Vagina (tissue), 2 donors: ENCODE results near the gene CCNK. TPM values are rescaled to one million over a fixed set of nuclear protein-coding genes. Genes with fewer than 3 reads are reported as not detected.

Experiments
- DNase-seq, 2 donors: peaks; one replicate each; pipeline ENCODE4 v3.0.0-alpha.2; 2017; ENCODE audit errors: extremely low spot score in 2 of 2
- H3K27ac ChIP-seq: fragments of 200-600 bp; sonication (generic); one replicate; pipeline ENCODE4 v1.5.1; 2019
- H3K27me3 ChIP-seq: fragments of 200-600 bp; sonication (generic); one replicate; pipeline ENCODE4 v1.5.1; 2019
- H3K36me3 ChIP-seq, 2 donors: fragments of 200-600 bp; sonication (generic); one replicate each; pipeline ENCODE4 v1.5.1; 2017 to 2019
- H3K4me1 ChIP-seq: fragments of 200-600 bp; sonication (generic); one replicate; pipeline ENCODE4 v1.5.1; 2019
- H3K4me3 ChIP-seq, 2 donors: fragments of 200-600 bp; sonication (generic); 1 replicate in 1 of 2; 2 replicates in 1 of 2; pipeline ENCODE4 v1.5.1; 2016 to 2019
- H3K9me3 ChIP-seq: fragments of 200-600 bp; sonication (generic); one replicate; pipeline ENCODE4 v1.5.1; 2019
- CTCF ChIP-seq, 3 experiments: fragments of 450-650 bp in 2 of 3; fragments of 200-600 bp in 1 of 3; sonication (generic) in 1 of 3; IDR thresholded peaks; one replicate each; pipeline ENCODE4 v1.5.1; 2017 to 2019; ENCODE audit warnings: antibody characterized with exemption in 3 of 3, mild to moderate bottlenecking in 2 of 3, moderate library complexity in 2 of 3
- POLR2A ChIP-seq, 2 donors: fragments of 450-650 bp; IDR thresholded peaks; one replicate each; pipeline ENCODE4 v1.6.1; 2017; ENCODE audit warnings: antibody characterized with exemption in 2 of 2, mild to moderate bottlenecking in 2 of 2, moderate library complexity in 2 of 2
- POLR2AphosphoS5 ChIP-seq, 2 donors: sonication (generic); formaldehyde crosslinking; IDR thresholded peaks; one replicate each; pipeline ENCODE4 v1.9.0; 2017; ENCODE audit warnings: antibody characterized with exemption in 2 of 2, mild to moderate bottlenecking in 2 of 2, low read depth in 1 of 2; ENCODE audit not compliant: insufficient read depth in 1 of 2
- intact Hi-C: fragments of 100-400 bp; cut with DNase I; formaldehyde crosslinking; loops from one replicate; pipeline ENCODE4 v1.15.1; 2023
- total RNA-seq: library from RNA; depleted of rRNA; stranded (reverse); fragments of >200 nt; gene quantifications from one replicate; pipeline ENCODE4 v1.2.3, GENCODE V29; 2016

Gene CCNK
- total RNA-seq, 1 donor from 2014 or later: 27.5 TPM

- H3K4me1 ChIP-seq: peaks cover 16% of the 10 kb centered on the region
- H3K9me3 ChIP-seq: no peaks in the 10 kb centered on the region
- DNase-seq: no peak
- TF ChIP-seq CTCF (IDR thresholded peaks at IDR 0.05): no peak
- TF ChIP-seq POLR2A (IDR thresholded peaks at IDR 0.05): no peak
- no peak for TF ChIP-seq POLR2AphosphoS5 (IDR thresholded peaks at IDR 0.05; ENCODE audit: insufficient read depth in 1 of 2, low read depth in 1 of 2)
- H3K4me3 ChIP-seq: no peak overlapping the region
- no peak overlapping the region for H3K27ac ChIP-seq
- intact Hi-C loops: loop anchor here (2.0 kb wide), 1 partner anchor 111 kb away; no protein-coding TSS in a partner anchor
- H3K36me3 ChIP-seq: peaks cover 0 to 12% of the 10 kb centered on the region in 2 donors
- H3K27me3 ChIP-seq: no peaks in the 10 kb centered on the region
Measured at GRCh38 chr14:99517643-99518381, 36.6 kb downstream of the CCNK start.

GRCh38 chr14:99518441-99519346, 37.5 kb downstream of the CCNK start:
- Histone ChIP-seq H3K27ac (no peak overlapping the region), H3K27me3 (no peaks in the 10 kb centered on the region), H3K36me3 (peaks cover 0 to 12% of the 10 kb centered on the region in 2 donors), H3K4me1 (peaks cover 25% of the 10 kb centered on the region), H3K9me3 (no peaks in the 10 kb centered on the region), H3K4me3 (no peak overlapping the region)
- TF ChIP-seq CTCF (IDR thresholded peaks at IDR 0.05) (peak; percentile 89 to 94 (median 89)), POLR2A (IDR thresholded peaks at IDR 0.05) (no peak), POLR2AphosphoS5 (IDR thresholded peaks at IDR 0.05; ENCODE audit: insufficient read depth in 1 of 2, low read depth in 1 of 2) (peak in 1 of 2 donors; percentile 12)
- intact Hi-C loops: loop anchor here (2.0 kb wide), 1 partner anchor 110 kb away; no protein-coding TSS in a partner anchor
- no peak for DNase-seq

GRCh38 chr14:99519347-99519881, 38.2 kb downstream of the CCNK start:
- intact Hi-C loops: loop anchor here (2.0 kb wide), 1 partner anchor 109 kb away; no protein-coding TSS in a partner anchor
- H3K27ac ChIP-seq: no peak overlapping the region

GRCh38 chr14:99519931-99520421, 38.8 kb downstream of the CCNK start:
- intact Hi-C loops: loop anchor here (2.0 kb wide), 1 partner anchor 109 kb away; no protein-coding TSS in a partner anchor
- H3K4me1 ChIP-seq: peaks cover 38% of the 10 kb centered on the region
- DNase-seq: no peak
- H3K9me3 ChIP-seq: no peaks in the 10 kb centered on the region
- H3K36me3 ChIP-seq: no peaks in the 10 kb centered on the region
- no peak overlapping the region for H3K27ac ChIP-seq
- TF ChIP-seq POLR2AphosphoS5 (IDR thresholded peaks at IDR 0.05; ENCODE audit: insufficient read depth in 1 of 2, low read depth in 1 of 2) (no peak), CTCF (IDR thresholded peaks at IDR 0.05) (no peak), POLR2A (IDR thresholded peaks at IDR 0.05) (no peak)
- H3K4me3 ChIP-seq: no peak overlapping the region
- H3K27me3 ChIP-seq: no peaks in the 10 kb centered on the region

More at GRCh38 chr14:99519347-99519881, 38.2 kb downstream of the CCNK start:
- DNase-seq: no peak
- Histone ChIP-seq H3K36me3 (peaks cover 0 to 5% of the 10 kb centered on the region in 2 donors), H3K4me3 (no peak overlapping the region), H3K4me1 (peaks cover 32% of the 10 kb centered on the region), H3K9me3 (no peaks in the 10 kb centered on the region), H3K27me3 (no peaks in the 10 kb centered on the region)
- TF ChIP-seq POLR2AphosphoS5 (IDR thresholded peaks at IDR 0.05; ENCODE audit: insufficient read depth in 1 of 2, low read depth in 1 of 2) (no peak), CTCF (IDR thresholded peaks at IDR 0.05) (no peak), POLR2A (IDR thresholded peaks at IDR 0.05) (no peak)
